LoVo (cell line): ENCODE measurements around the gene BATF3.
"Not testable (repeated sequence)": the region's sequence is repeated elsewhere in the genome, so short reads cannot be mapped to it uniquely, and the experiment has no call there.

Experiments
- DNase-seq: peaks from one replicate; pipeline ENCODE4 v3.0.0-alpha.2; 2016; ENCODE audit warnings: low spot score

The BATF3 gene

GRCh38 chr1:212658250-212658649 lies 41.4 kb downstream of the BATF3 start:
- DNase-seq = not testable (repeated sequence)

DNA sequence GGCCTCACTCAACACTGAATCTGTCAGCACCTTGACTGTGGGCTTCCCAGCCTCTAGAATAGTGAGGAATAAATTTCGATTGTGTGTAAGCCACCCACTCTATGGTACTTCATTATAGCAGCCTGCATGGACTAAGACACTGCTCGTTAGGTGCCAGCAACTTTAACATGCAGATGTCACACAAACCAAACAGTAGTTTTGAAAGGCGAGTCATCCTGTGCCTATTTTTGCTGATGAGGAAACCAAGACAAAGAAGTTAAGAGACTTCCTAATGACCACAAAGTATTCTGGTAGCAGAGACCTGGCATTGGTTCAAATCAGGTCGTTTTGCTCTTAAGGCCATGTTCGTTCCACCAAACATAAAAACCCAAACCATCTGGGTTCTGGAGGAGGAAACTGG lies 42.9 kb downstream of the BATF3 start:
- no peak for DNase-seq

DNA sequence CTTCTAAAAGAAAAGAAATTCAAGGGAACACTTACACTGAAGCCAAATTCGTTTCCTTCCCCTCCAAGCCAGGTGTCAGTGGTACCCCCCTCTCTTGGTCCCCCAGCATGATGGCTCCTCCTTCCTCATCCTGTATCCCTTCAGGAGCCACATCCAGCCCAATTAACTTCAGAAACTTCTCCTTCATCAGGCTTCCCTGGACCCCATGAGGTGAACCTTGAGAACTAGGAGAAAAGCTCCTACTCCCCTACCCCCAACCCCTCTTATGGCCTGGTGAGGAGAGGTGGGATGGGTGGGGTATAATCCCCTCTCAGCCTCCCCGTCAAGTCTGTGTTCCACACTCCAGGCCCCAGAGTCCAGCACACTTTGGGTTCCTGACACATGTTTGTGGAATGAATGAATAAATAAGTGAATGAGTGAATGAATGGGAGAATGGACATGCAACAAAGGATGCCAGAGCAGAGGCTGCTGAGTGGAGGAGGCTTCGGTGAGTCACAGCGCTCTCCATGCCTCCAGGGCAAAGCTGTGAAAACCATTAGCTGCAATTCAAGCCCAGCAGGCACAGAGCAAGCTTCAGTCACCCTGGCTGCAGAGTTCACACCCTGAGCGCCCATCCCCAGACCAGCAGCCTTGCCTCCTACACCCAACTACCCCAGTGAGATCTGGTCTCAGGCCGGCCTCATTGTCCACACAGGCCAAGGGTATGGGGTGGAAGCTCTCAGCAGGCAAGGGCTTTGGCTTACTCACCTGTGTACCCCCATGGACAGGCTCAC lies 43.8 kb downstream of the BATF3 start:
- DNase-seq = no peak

- no peak for DNase-seq
Measured at GRCh38 chr1:212652609-212653008, 47.0 kb downstream of the BATF3 start.

DNA sequence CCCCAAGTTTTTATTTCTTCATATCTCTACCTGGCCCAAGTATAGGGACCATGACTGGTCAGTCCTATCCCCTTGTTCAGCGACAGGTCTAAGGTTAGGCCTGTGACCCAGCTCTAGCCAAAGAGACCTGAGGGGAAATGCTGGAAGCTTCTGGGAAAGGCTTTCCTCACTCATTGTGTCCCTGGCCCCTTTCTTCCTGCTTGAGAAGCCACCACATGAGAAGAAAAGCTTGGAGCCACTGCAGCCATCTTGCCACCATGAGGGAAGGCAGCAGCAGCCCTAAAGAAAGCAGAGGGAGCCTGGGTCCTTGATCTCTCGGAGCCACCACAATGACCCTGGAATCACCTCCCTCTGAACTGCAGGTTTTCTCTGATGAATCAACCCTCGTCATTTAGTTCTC lies 47.7 kb downstream of the BATF3 start:
- no peak for DNase-seq

DNA sequence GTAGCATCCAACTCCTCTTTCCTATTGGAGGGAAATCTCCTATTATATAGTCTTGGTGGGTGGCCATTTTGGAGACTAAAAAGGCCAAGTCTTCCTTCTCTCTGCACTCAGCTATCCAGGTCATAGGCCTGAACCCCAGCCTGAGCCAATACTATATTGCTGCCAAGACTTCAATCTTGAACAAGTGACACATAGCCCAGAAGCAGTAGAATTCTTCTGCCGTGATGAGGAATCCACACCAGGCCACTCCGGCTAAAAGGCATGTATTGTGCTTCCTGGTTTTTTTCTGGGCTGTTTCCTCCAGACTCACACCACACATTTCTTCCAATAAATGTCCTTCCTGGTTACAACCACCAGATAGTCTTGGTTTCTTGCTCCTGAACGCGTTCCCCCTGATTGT lies 48.1 kb downstream of the BATF3 start:
- DNase-seq = no peak

DNA sequence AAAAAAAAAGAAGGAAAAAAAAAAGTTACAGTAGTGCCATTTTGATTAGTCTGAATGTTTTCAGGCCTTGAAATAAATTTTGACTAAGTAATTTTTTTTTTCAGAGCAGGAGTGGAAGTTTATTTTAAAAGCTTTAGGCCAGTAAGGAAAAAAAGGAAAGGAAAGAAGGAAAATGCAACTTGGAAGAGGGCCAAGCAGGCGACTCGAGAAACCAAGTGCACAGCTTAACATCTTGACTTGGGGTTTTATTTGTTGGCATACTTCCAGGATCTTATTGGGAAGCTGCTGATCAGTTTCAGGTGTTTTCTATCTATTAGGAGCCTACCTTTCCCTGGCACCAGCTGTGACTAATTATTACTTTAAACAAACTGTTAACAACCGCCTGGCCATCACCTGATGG lies 49.4 kb downstream of the BATF3 start:
- DNase-seq = no peak

DNA sequence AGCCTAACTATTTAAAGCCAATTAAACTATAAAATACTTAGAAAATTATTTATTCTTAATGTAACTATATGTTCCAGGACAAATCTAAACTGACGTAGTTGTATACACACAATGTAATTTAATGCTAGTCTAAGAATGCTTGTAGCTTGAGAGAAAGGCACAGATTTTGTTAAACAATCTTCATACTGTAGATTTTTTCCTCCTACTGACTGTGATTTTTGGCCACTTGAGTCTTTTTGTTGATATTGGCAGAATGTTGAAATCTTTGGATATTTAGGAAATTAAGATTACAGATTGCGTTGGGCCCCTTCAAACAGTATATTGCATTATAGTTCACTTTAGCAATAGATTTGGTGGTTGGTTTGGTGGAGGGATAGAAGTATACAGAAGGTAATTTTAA lies 50.6 kb downstream of the BATF3 start:
- DNase-seq = no peak

DNA sequence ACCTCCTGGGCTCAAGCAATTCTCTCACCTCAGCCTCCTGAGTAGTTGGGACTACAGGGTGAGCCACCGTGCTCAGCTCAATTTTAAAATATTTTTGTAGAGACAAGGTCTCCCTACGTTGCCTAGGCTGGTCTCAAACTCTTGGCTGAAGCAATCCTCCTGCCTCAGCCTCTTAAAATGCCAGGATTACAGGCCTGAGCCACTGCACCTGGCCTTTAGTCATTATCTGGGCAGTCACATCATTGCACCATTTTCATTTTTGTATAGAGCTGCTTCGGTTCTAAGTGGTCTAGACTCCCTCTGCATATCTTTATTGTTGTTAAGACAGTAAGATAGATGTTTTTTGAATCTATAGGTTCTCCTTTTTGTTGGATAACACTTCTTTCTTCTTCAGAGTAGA lies 51.2 kb downstream of the BATF3 start:
- no peak for DNase-seq

DNA sequence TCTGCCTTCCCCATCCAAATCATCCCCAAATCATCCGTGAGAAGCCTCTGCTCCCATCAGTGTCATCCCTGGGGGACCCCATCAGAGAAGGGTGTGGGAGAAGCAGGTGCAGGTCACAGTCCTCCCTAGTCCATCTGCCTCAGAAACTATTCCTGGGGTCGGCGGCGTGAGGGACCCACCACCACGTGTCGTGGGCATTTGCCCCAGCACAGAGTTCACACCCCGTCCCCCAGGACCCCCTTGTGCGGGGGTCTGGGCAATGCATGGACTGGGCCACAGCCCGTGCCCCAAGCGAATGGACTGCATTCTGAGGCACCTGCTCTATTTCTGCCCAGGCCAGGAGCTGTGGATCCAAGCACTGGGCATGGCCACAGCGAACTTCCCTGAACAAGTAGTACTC lies 52.6 kb downstream of the BATF3 start:
- no peak for DNase-seq

DNA sequence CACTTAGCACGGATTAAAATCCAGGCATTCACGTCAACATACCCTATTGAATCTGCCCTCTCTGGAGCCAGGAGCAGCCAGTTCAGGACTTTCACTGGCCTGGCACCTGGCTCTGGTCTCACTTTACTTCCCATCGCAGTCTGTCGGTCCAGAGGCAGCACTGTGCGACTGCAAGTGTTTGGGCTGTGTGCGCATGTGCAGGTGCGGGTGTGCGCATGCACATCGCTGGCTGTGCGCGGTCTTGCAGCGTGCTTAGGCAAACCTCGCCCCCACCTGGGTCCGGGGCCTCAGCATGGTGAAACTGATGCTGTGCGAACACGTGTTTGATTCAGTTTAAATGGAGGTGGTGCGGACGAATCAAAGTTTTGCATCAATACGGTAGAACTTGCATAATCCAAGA lies 53.1 kb downstream of the BATF3 start:
- no peak for DNase-seq

GRCh38 chr1:212645546-212646543 lies 53.8 kb downstream of the BATF3 start:
- no peak for DNase-seq

DNA sequence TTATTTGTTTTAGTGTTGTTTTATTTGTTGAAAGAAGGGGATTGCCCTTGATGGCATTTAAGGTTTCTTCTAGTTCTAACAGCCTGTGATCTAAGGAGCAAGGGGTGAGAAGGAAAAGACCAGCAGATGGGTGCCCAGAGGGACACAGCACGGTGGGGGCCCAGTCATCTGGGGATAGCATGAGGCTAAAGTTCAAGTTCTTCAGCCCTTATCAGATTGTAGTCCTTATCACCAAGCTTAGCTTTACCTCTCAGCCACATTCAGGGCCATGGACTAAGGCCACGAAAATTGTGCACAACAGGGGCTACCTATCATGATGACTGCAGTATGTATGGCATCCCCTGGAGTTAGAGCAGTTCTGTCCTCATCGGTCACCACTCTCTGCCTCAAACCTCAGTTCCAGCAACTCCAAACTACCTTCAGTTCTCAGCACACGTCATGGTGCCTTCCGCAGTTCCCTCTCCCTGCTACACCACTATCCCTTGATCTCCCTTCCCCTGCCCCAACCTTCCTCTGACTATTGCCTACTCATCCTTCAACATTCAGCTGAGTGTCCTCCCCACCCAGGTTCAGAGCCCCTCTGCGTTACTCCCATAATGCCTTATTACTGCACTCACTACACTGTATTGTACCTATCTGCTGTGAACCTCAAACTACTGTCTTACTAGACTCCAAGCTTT lies 54.6 kb downstream of the BATF3 start:
- no peak for DNase-seq

- no peak for DNase-seq
Measured at GRCh38 chr1:212643877-212644276, 55.8 kb downstream of the BATF3 start.

GRCh38 chr1:212641956-212642355 lies 57.7 kb downstream of the BATF3 start:
- no peak for DNase-seq

- no peak for DNase-seq
Measured at GRCh38 chr1:212640223-212640878, 59.3 kb downstream of the BATF3 start.

- DNase-seq = not testable (repeated sequence)
Measured at GRCh38 chr1:212639524-212639923, 60.1 kb downstream of the BATF3 start.

GRCh38 chr1:212638492-212639151 lies 61.0 kb downstream of the BATF3 start:
- no peak for DNase-seq

GRCh38 chr1:212637902-212638301 lies 61.7 kb downstream of the BATF3 start:
- no peak for DNase-seq
